HEK293T (cell line): ENCODE results near the gene MDFIC.
"Not testable (repeated sequence)": the region's sequence is repeated elsewhere in the genome, so short reads cannot be mapped to it uniquely, and the experiment has no call there.

Source experiments
- CTCF ChIA-PET: fragments of 350-600 bp; formaldehyde crosslinking; extraction: SDS; loops from one replicate; lab custom pipeline; 2021; ENCODE audit warnings: antibody characterized with exemption, inconsistent platforms; lab: Yijun Ruan, JAX
- POLR2A ChIA-PET: fragments of 350-600 bp; formaldehyde crosslinking; extraction: SDS; loops from one replicate; lab custom pipeline; 2020; ENCODE audit warnings: antibody characterized with exemption, inconsistent platforms; lab: Yijun Ruan, JAX
- DNase-seq: peaks from one replicate; pipeline ENCODE4 v3.0.0; 2012; ENCODE audit warnings: mixed read lengths; ENCODE audit errors: extremely low spot score
- ARNT ChIP-seq: fragments of 450-650 bp; IDR thresholded peaks from 2 replicates; pipeline ENCODE4 v1.6.1; 2017; ENCODE audit warnings: mild to moderate bottlenecking
- BHLHE40 ChIP-seq: fragments of 450-650 bp; IDR thresholded peaks from 2 replicates; pipeline ENCODE4 v1.6.1; 2016; ENCODE audit warnings: mild to moderate bottlenecking, moderate library complexity, borderline replicate concordance
- CTBP1 ChIP-seq: fragments of 450-650 bp; IDR thresholded peaks from 2 replicates; pipeline ENCODE4 v1.6.1; 2016; ENCODE audit warnings: borderline replicate concordance
- ELF4 ChIP-seq: fragments of 450-650 bp; IDR thresholded peaks from 2 replicates; pipeline ENCODE4 v1.6.1; 2017; ENCODE audit warnings: antibody characterized with exemption
- FOXA1 ChIP-seq: fragments of 450-650 bp; IDR thresholded peaks from 2 replicates; pipeline ENCODE4 v1.6.1; 2016; ENCODE audit warnings: mild to moderate bottlenecking
- FOXK2 ChIP-seq: fragments of 450-650 bp; IDR thresholded peaks from 2 replicates; pipeline ENCODE4 v1.6.1; 2016; ENCODE audit warnings: mild to moderate bottlenecking
- FOXM1 ChIP-seq: fragments of 450-650 bp; IDR thresholded peaks from 2 replicates; pipeline ENCODE4 v1.6.1; 2017; ENCODE audit warnings: mild to moderate bottlenecking, borderline replicate concordance
- HDGF ChIP-seq: fragments of 450-650 bp; IDR thresholded peaks from 2 replicates; pipeline ENCODE4 v1.6.1; 2017; ENCODE audit warnings: antibody characterized with exemption, borderline replicate concordance
- L3MBTL2 ChIP-seq: fragments of 450-650 bp; conservative IDR thresholded peaks from 2 replicates; pipeline ENCODE4 v1.6.1; 2016; ENCODE audit warnings: mild to moderate bottlenecking
- LEF1 ChIP-seq: fragments of 450-650 bp; IDR thresholded peaks from 2 replicates; pipeline ENCODE4 v1.6.1; 2017; ENCODE audit warnings: mild to moderate bottlenecking, borderline replicate concordance
- NFRKB ChIP-seq: fragments of 450-650 bp; IDR thresholded peaks from 2 replicates; pipeline ENCODE4 v1.6.1; 2016; ENCODE audit warnings: mild to moderate bottlenecking, moderate library complexity
- SP1 ChIP-seq: fragments of 450-650 bp; IDR thresholded peaks from 2 replicates; pipeline ENCODE4 v1.6.1; 2017
- SUZ12 ChIP-seq: fragments of 450-650 bp; IDR thresholded peaks from 2 replicates; pipeline ENCODE4 v1.6.1; 2016; ENCODE audit warnings: mild to moderate bottlenecking
- TARDBP ChIP-seq: fragments of 450-650 bp; IDR thresholded peaks from 2 replicates; pipeline ENCODE4 v1.6.1; 2016
- ZNF384 ChIP-seq: fragments of 450-650 bp; IDR thresholded peaks from 2 replicates; pipeline ENCODE4 v1.6.1; 2016
- TF ChIP-seq, protein P1 (sequence below): fragments of 450-650 bp; IDR thresholded peaks from 2 replicates; pipeline ENCODE4 v1.6.1; 2016

The MDFIC gene, protein sequence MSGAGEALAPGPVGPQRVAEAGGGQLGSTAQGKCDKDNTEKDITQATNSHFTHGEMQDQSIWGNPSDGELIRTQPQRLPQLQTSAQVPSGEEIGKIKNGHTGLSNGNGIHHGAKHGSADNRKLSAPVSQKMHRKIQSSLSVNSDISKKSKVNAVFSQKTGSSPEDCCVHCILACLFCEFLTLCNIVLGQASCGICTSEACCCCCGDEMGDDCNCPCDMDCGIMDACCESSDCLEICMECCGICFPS

DNA sequence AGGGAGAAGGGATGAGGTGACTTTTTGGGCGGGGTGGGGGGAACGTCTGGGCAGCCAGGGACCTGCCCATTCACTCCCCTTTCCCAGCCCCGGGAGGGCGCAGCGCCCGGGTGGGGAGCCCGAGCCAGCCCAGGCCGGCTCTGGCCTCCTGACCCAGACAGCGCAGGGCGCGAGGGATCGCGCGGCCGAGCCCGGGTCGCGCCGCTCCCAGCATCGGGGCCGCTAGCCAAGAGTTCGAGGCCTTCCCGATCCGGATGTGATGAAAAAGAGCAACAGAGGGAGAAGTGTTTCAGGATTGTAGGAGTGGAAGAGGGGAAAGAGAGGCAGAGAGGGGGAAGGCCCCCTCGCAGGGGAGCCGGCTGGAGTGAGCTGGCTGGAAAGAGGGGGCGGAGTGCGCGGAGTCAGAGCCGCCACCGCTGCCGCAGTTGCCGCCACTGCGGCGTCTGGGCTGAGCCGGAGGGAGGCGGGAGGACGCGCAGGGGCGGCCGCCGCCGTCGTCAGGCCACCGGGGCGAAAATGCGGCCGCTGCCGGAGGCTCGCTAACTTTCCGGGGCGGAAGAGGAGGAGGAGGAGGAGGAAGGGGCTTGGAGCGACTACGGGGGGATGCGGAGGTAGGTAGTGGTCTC lies at the start of gene MDFIC:
TSS of gene MDFIC (plus strand) at position 69 of the 626 bp plus-strand sequence. CDS start 940 bp downstream, outside the sequence.
- CTCF ChIA-PET, result no interaction called here
- POLR2A ChIA-PET, result no interaction called here
- DNase-seq, result peak; percentile 64
- TF ChIP-seq ZNF384 (no peak), ELF4 (0 out of 2 replicates have a peak, but pooled peaks have one; percentile 13), L3MBTL2 (peak; percentile 63), SUZ12 (no peak), ARNT (no peak), FOXM1 (no peak), TARDBP (no peak), BHLHE40 (no peak)
- TF ChIP-seq, protein P1, sequence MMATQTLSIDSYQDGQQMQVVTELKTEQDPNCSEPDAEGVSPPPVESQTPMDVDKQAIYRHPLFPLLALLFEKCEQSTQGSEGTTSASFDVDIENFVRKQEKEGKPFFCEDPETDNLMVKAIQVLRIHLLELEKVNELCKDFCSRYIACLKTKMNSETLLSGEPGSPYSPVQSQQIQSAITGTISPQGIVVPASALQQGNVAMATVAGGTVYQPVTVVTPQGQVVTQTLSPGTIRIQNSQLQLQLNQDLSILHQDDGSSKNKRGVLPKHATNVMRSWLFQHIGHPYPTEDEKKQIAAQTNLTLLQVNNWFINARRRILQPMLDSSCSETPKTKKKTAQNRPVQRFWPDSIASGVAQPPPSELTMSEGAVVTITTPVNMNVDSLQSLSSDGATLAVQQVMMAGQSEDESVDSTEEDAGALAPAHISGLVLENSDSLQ, result no peak

DNA sequence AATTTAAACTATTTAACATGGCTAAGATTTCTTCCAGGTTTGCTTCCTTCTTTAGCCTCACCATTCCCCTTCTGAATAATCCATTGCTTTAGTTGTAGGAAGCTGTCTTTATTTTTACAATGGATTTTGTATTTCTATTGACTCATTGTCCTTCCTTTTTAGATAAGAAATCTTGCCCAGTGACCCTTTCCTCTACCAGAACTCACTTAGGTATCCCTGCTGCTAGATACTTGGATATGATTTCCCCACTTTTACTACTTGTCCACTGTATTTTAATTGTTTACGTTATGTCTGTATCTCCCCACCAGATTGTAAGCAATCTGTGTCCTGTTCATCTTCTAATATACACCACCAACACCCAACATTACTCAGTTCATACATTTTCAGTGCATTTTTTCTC lies 47.7 kb upstream of the MDFIC start:
- TF ChIP-seq FOXA1 (no peak), L3MBTL2 (no peak), ARNT (no peak)
- CTCF ChIA-PET, result no interaction called here
- POLR2A ChIA-PET, result no interaction called here
- no peak for DNase-seq

DNA sequence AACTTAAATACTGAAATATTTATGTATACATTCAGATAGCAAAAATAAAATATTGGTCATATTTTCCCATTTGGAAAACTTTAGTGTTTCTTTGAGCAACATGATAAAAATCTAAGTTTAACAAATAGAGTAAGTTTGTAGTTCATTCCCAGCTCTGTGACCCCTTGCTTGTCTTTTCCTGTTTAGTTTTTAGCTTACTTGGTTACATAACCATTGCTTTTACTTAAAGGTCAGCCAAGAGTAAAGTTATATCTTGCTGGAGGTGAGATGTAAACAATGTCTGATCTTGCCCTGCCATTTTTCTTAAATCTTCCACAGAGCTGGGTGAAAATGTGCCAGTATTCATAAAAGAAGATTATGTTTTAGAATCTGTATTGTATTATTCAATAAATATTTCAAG lies 46.7 kb upstream of the MDFIC start:
- ChIA-PET CTCF (no interaction called here), POLR2A (no interaction called here)
- no peak for DNase-seq
- TF ChIP-seq TARDBP, result no peak
- no peak for TF ChIP-seq FOXM1
- no peak for TF ChIP-seq CTBP1
- TF ChIP-seq SUZ12, result no peak
- TF ChIP-seq FOXK2, result no peak
- no peak for TF ChIP-seq SP1
- no peak for TF ChIP-seq ELF4
- TF ChIP-seq L3MBTL2, result no peak
- no peak for TF ChIP-seq BHLHE40
- TF ChIP-seq, protein P1, result no peak
- TF ChIP-seq HDGF, result no peak

DNA sequence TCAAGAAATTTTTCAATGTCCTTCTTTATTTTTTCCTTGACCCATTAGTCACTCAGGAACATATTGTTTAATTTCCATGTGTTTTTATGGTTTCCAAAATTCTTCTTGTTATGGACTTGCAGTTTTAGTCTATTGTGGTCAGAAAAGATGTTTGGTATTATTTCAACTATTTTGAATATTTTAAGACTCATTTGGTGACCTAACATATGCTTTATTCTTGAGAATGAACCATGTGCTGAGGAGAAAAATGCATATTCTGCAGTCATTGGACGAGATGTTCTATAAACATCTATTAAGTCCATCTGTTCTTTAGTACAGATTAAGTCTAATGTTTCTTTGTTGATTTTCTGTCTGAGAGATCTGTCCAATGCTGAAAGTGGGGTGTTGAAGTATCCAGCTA lies 42.3 kb upstream of the MDFIC start:
- DNase-seq, result no peak
- TF ChIP-seq ZNF384 (no peak), SUZ12 (no peak), FOXA1 (no peak), LEF1 (no peak), L3MBTL2 (no peak), CTBP1 (no peak)
- POLR2A ChIA-PET, result no interaction called here
- CTCF ChIA-PET, result interaction anchor here (0.7 kb wide), 1 partner anchor 60 kb away, joined by 3 read pairs; no protein-coding TSS in a partner anchor

DNA sequence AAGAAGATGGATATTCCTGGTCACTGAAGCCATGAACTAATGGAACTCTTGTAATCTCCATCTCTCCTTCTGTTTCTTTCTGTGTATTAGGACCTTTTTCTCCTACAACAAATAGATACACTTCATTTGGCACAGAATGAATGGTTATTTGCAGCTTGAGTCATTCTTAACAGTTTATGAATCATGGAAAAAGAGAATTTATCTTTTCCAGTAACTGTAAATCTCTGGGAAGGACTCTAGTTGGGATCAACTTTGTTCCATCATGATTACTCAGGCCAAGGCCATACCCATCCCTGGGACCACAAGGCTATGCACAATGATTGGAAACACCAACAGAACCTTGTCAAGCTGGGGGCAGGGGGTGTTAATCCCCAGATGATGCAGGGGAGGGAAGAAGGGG lies 36.1 kb upstream of the MDFIC start:
- DNase-seq, result no peak
- ChIA-PET POLR2A (no interaction called here), CTCF (no interaction called here)
- no peak for TF ChIP-seq FOXM1
- TF ChIP-seq FOXK2, result no peak
- no peak for TF ChIP-seq CTBP1
- TF ChIP-seq, protein P1, result no peak
- TF ChIP-seq ZNF384, result no peak
- no peak for TF ChIP-seq LEF1
- TF ChIP-seq ARNT, result no peak
- no peak for TF ChIP-seq ELF4
- TF ChIP-seq BHLHE40, result no peak
- TF ChIP-seq FOXA1, result no peak
- no peak for TF ChIP-seq SUZ12
- no peak for TF ChIP-seq L3MBTL2
- TF ChIP-seq TARDBP, result no peak

DNA sequence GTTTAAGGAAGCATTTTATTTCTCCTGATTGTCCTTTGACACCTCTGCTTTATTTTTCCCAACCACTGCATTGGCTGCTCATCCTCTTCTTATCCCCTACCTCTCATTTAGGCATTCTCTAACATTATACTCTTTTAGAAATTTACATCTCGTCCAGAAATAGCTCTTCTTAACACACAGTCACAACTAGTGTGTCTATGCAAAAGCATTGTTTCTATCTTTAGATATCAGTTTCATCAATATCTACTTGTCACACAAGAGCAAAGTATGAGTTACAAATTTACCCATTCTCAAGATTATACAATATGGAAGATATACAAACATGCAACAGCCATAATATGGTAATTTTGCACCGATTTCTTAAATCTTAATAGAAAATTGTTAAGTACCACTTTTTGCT lies 35.7 kb upstream of the MDFIC start:
- TF ChIP-seq FOXK2 (no peak), L3MBTL2 (no peak), ZNF384 (no peak), SP1 (no peak), ELF4 (no peak), NFRKB (no peak), FOXM1 (no peak), SUZ12 (no peak), BHLHE40 (no peak), ARNT (no peak), HDGF (no peak), TARDBP (no peak), CTBP1 (no peak), LEF1 (no peak), FOXA1 (no peak)
- TF ChIP-seq, protein P1, result no peak
- POLR2A ChIA-PET, result no interaction called here
- no peak for DNase-seq
- CTCF ChIA-PET, result no interaction called here

DNA sequence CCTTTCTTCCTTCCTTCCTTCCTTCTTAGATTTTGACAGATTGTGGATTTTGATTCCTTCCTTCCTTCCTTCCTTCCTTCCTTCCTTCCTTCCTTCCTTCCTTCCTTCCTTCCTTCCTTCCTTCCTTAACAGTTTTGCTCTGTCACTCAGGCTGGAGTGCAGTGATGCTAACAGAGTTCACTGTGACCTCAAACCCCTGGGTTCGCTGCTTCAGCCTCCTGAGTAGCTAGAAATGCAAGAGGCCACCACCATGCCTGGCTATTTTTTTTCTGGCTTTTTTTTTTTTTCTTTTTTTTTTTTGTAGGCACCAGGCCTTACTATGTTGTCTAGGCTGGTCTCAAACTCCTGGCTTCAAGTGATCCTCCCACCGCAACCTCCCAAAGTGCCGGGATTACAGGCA lies 32.8 kb upstream of the MDFIC start:
- DNase-seq, POLR2A ChIA-PET, CTCF ChIA-PET: not testable (repeated sequence)
